GM23338 (cell line): Measurements from ENCODE around the gene A1BG. TPM values are rescaled to one million over a fixed set of nuclear protein-coding genes. Genes with fewer than 3 reads are reported as not detected.

Experiments used
- ATAC-seq: fragments of 200-7000 bp; cut with Tn5 transposase; 3 replicates; pipeline ENCODE4 v1.9.1; 2020
- DNase-seq: peaks from one replicate; pipeline ENCODE4 v3.0.0-alpha.2; 2015; ENCODE audit warnings: low spot score
- H2AFZ ChIP-seq: fragments of 200-600 bp; sonication (generic); 2 replicates; pipeline ENCODE4 v1.8.0; 2016; ENCODE audit warnings: antibody characterized with exemption, mild to moderate bottlenecking, moderate library complexity
- H3F3A ChIP-seq: fragments of 200-600 bp; sonication (generic); replicated peaks from 2 replicates; pipeline ENCODE4 v1.8.0; 2017; ENCODE audit warnings: antibody characterized with exemption, mixed run types, low read depth
- H3K27ac ChIP-seq: fragments of 200-600 bp; sonication (generic); 2 replicates; pipeline ENCODE4 v1.6.1; 2016; ENCODE audit warnings: low read depth
- H3K27me3 ChIP-seq: fragments of 200-600 bp; sonication (generic); 2 replicates; pipeline ENCODE4 v1.8.0; 2016; ENCODE audit warnings: mild to moderate bottlenecking, mixed run types, moderate library complexity; ENCODE audit not compliant: insufficient read depth
- H3K36me3 ChIP-seq: fragments of 200-600 bp; sonication (generic); 2 replicates; pipeline ENCODE4 v1.8.0; 2016; ENCODE audit warnings: mild to moderate bottlenecking; ENCODE audit not compliant: insufficient read depth
- H3K4me1 ChIP-seq: fragments of 200-600 bp; sonication (generic); 2 replicates; pipeline ENCODE4 v1.8.0; 2016; ENCODE audit warnings: mild to moderate bottlenecking, moderate library complexity; ENCODE audit not compliant: insufficient read depth
- H3K4me2 ChIP-seq: fragments of 200-600 bp; sonication (generic); 2 replicates; pipeline ENCODE4 v1.7.1; 2017; ENCODE audit warnings: mixed run types
- H3K4me3 ChIP-seq: fragments of 200-600 bp; sonication (generic); 2 replicates; pipeline ENCODE4 v1.6.1; 2016; ENCODE audit warnings: mixed run types
- H3K79me2 ChIP-seq: fragments of 200-600 bp; sonication (generic); replicated peaks from 2 replicates; pipeline ENCODE4 v1.8.0; 2017; ENCODE audit warnings: mild to moderate bottlenecking; ENCODE audit not compliant: insufficient read depth
- H3K9me2 ChIP-seq: fragments of 200-600 bp; sonication (generic); 2 replicates; pipeline ENCODE4 v1.8.0; 2017; ENCODE audit not compliant: insufficient read depth
- H4K20me1 ChIP-seq: fragments of 200-600 bp; sonication (generic); replicated peaks from 2 replicates; pipeline ENCODE4 v1.8.0; 2017; ENCODE audit warnings: mild to moderate bottlenecking; ENCODE audit not compliant: insufficient read depth
- H3K27ac Mint-ChIP-seq: 2 replicates; pipeline ENCODE4 v1.8.0; 2020; ENCODE audit warnings: inconsistent platforms, mild to moderate bottlenecking, moderate library complexity, mixed read lengths
- H3K27me3 Mint-ChIP-seq: 3 replicates; pipeline ENCODE4 v1.8.0; 2022; ENCODE audit warnings: low read depth, mild to moderate bottlenecking, moderate library complexity, mixed read lengths, inconsistent platforms; ENCODE audit not compliant: insufficient read depth, poor library complexity
- H3K36me3 Mint-ChIP-seq: 3 replicates; pipeline ENCODE4 v1.8.0; 2021; ENCODE audit warnings: low read depth, mild to moderate bottlenecking, inconsistent platforms, moderate library complexity, mixed read lengths
- H3K4me1 Mint-ChIP-seq: 3 replicates; pipeline ENCODE4 v1.8.0; 2020; ENCODE audit warnings: mild to moderate bottlenecking, inconsistent platforms, mixed read lengths
- H3K4me3 Mint-ChIP-seq: 3 replicates; pipeline ENCODE4 v1.8.0; 2021; ENCODE audit warnings: moderate library complexity, mild to moderate bottlenecking, inconsistent platforms, mixed read lengths
- H3K9me3 Mint-ChIP-seq: 3 replicates; pipeline ENCODE4 v1.8.0; 2020; ENCODE audit warnings: moderate library complexity, mild to moderate bottlenecking, inconsistent platforms, mixed read lengths
- CREB1 ChIP-seq: fragments of 250-450 bp; sonication (Bioruptor Pico); IDR thresholded peaks from 2 replicates; pipeline ENCODE4 v1.5.0; 2020; ENCODE audit warnings: low read depth, mild to moderate bottlenecking, moderate library complexity
- CTCF ChIP-seq, 2 experiments: fragments of 200-600 bp in 1 of 2; sonication (generic) in 1 of 2; conservative IDR thresholded peaks; 2 replicates each; pipeline versions ENCODE4 v1.5.1 to v1.6.1; 2016 to 2017; ENCODE audit warnings: antibody characterized with exemption in 2 of 2, low read depth in 2 of 2, mild to moderate bottlenecking in 2 of 2, moderate library complexity in 1 of 2
- NANOG ChIP-seq: IDR thresholded peaks from 2 replicates; pipeline ENCODE4 v1.6.1; 2016; ENCODE audit warnings: antibody characterized with exemption, borderline replicate concordance
- REST ChIP-seq: IDR thresholded peaks from one replicate; pipeline ENCODE4 v1.6.1; 2018; ENCODE audit warnings: antibody characterized with exemption; ENCODE audit not compliant: unreplicated experiment
- STAT1 ChIP-seq: IDR thresholded peaks from one replicate; pipeline ENCODE4 v1.6.1; 2016; ENCODE audit warnings: antibody characterized with exemption; ENCODE audit not compliant: unreplicated experiment
- ZNF331 ChIP-seq: fragments of 250-450 bp; sonication (Bioruptor Pico); IDR thresholded peaks from 2 replicates; pipeline ENCODE4 v1.5.0; 2020; ENCODE audit warnings: low read depth, mild to moderate bottlenecking, moderate library complexity
- ZNF462 ChIP-seq: fragments of 250-450 bp; sonication (Bioruptor Pico); IDR thresholded peaks from 2 replicates; pipeline ENCODE4 v1.5.0; 2020; ENCODE audit warnings: mild to moderate bottlenecking, moderate library complexity
- polyA plus RNA-seq: library from polyadenylated mRNA; unstranded; fragments of >200 nt; fragmentation: Nextera tagmentation; extraction: Ambion mirVana; gene quantifications from 2 replicates; pipeline ENCODE4 v1.2.1, GENCODE V29; 2016
- total RNA-seq: library from RNA; depleted of rRNA; stranded (reverse); fragments of >200 nt; shearing (Covaris generic); gene quantifications from 2 replicates; pipeline ENCODE4 v1.2.3, GENCODE V29; 2014

Gene A1BG
- total and polyA plus RNA-seq, 2 experiments from 2014 or later, result 17.7 to 43.5 TPM

GRCh38 chr19:58367698-58368454 is 14.6 kb upstream of the A1BG start:
- H3K36me3 Mint-ChIP-seq, result peaks cover 3% of the 10 kb centered on the region; the same call in 1 of the 3 replicates
- H3K27me3 Mint-ChIP-seq, result peaks cover 4% of the 10 kb centered on the region
- no peak for DNase-seq
- Histone ChIP-seq H3K4me2 (no peak overlapping the region), H3K4me3 (no peak overlapping the region), H3K4me1 (no peaks in the 10 kb centered on the region), H3K36me3 (no peaks in the 10 kb centered on the region), H3K27me3 (no peaks in the 10 kb centered on the region), H3F3A (peaks cover 4% of the 10 kb centered on the region; the same call in 1 of the 2 replicates), H3K9me2 (no peaks in the 10 kb centered on the region), H2AFZ (no peak overlapping the region), H4K20me1 (no peaks in the 10 kb centered on the region), H3K27ac (no peak overlapping the region), H3K79me2 (no peaks in the 10 kb centered on the region)
- TF ChIP-seq STAT1, result no peak
- no peak for TF ChIP-seq REST
- TF ChIP-seq ZNF331 (CRISPR knock-in tag), result no peak
- H3K27ac Mint-ChIP-seq, result no peak overlapping the region
- ATAC-seq, result peak; percentile 13
- H3K4me3 Mint-ChIP-seq, result no peak overlapping the region
- H3K4me1 Mint-ChIP-seq, result no peaks in the 10 kb centered on the region
- no peaks in the 10 kb centered on the region for H3K9me3 Mint-ChIP-seq

GRCh38 chr19:58366585-58367430 is 13.5 kb upstream of the A1BG start:
- H2AFZ ChIP-seq, result no peak overlapping the region
- DNase-seq (peak; percentile 51), ATAC-seq (no peak)
- H3K4me2 ChIP-seq, result no peak overlapping the region
- H3K4me1 Mint-ChIP-seq, result no peaks in the 10 kb centered on the region
- no peaks in the 10 kb centered on the region for H3K79me2 ChIP-seq
- peaks cover 3% of the 10 kb centered on the region; the same call in 1 of the 3 replicates for H3K9me3 Mint-ChIP-seq
- H3K27me3 ChIP-seq, result no peaks in the 10 kb centered on the region
- no peaks in the 10 kb centered on the region for H3K36me3 ChIP-seq
- no peak overlapping the region for H3K27ac Mint-ChIP-seq
- H4K20me1 ChIP-seq, result no peaks in the 10 kb centered on the region
- H3F3A ChIP-seq, result peaks cover 4% of the 10 kb centered on the region; the same call in 1 of the 2 replicates
- H3K4me3 Mint-ChIP-seq, result no peak overlapping the region
- peaks cover 3% of the 10 kb centered on the region; the same call in 1 of the 3 replicates for H3K36me3 Mint-ChIP-seq
- no peaks in the 10 kb centered on the region for H3K4me1 ChIP-seq
- no peak overlapping the region for H3K4me3 ChIP-seq
- peaks cover 8% of the 10 kb centered on the region for H3K27me3 Mint-ChIP-seq
- no peaks in the 10 kb centered on the region for H3K9me2 ChIP-seq
- H3K27ac ChIP-seq, result no peak overlapping the region
- TF ChIP-seq NANOG (no peak), CTCF (conservative IDR thresholded peaks at IDR 0.05; ENCODE audit: low read depth in 2 of 2) (peak in 1 of 2 experiments; percentile 51; a peak in 2 of 4 replicates), CREB1 (CRISPR knock-in tag) (no peak), ZNF462 (CRISPR knock-in tag) (no peak)
